DMS79 (cell line): ENCODE data around the gene UPK3A.
A peak's percentile ranks its signal among the peaks of the same experiment; 100 is the strongest.
"Not testable (repeated sequence)": the region's sequence is repeated elsewhere in the genome, so short reads cannot be mapped to it uniquely, and the experiment has no call there.

Experiments used
- DNase-seq: peaks from one replicate; lab custom pipeline; 2025; lab: John Stamatoyannopoulos, UW

Gene UPK3A

GRCh38 chr22:45309422-45310227 lies 24.9 kb downstream of the UPK3A start, which contains the start of gene FAM118A:
FAM118A (plus strand) TSS chr22:45309934; CDS start chr22:45322380, 12,446 bp downstream.
- peak; percentile 74 for DNase-seq

- DNase-seq, result no peak
Observed at GRCh38 chr22:45310331-45310976, 25.7 kb downstream of the UPK3A start.

- DNase-seq, result no peak
Observed at GRCh38 chr22:45310977-45311531, 26.3 kb downstream of the UPK3A start.

GRCh38 chr22:45312415-45312814 lies 27.7 kb downstream of the UPK3A start:
- no peak for DNase-seq

- DNase-seq, result no peak
Observed at GRCh38 chr22:45312856-45313255, 28.1 kb downstream of the UPK3A start.

GRCh38 chr22:45314054-45314721 lies 29.4 kb downstream of the UPK3A start:
- DNase-seq, result no peak

- DNase-seq, result no peak
Observed at GRCh38 chr22:45314786-45315185, 30.0 kb downstream of the UPK3A start.

- DNase-seq, result no peak
Observed at GRCh38 chr22:45316796-45317526, 32.2 kb downstream of the UPK3A start.

GRCh38 chr22:45317551-45318167 lies 32.9 kb downstream of the UPK3A start:
- no peak for DNase-seq

GRCh38 chr22:45318168-45318557 lies 33.4 kb downstream of the UPK3A start:
- peak; percentile 66 for DNase-seq

- no peak for DNase-seq
Observed at GRCh38 chr22:45318558-45319323, 34.0 kb downstream of the UPK3A start.

- DNase-seq, result no peak
Observed at GRCh38 chr22:45319324-45319685, 34.6 kb downstream of the UPK3A start.

- no peak for DNase-seq
Observed at GRCh38 chr22:45320357-45320976, 35.7 kb downstream of the UPK3A start.

- DNase-seq, result no peak
Observed at GRCh38 chr22:45321827-45322226, 37.1 kb downstream of the UPK3A start.

GRCh38 chr22:45322873-45323525 lies 38.2 kb downstream of the UPK3A start:
- DNase-seq, result no peak

GRCh38 chr22:45323695-45324094 lies 38.9 kb downstream of the UPK3A start:
- DNase-seq, result no peak

- DNase-seq, result no peak
Observed at GRCh38 chr22:45324311-45324711, 39.6 kb downstream of the UPK3A start.

- not testable (repeated sequence) for DNase-seq
Observed at GRCh38 chr22:45328261-45328660, 43.5 kb downstream of the UPK3A start.

GRCh38 chr22:45328822-45329529 lies 44.2 kb downstream of the UPK3A start:
- no peak for DNase-seq
